Naive thymus-derived CD4-positive, alpha-beta T cell (primary cell): ENCODE measurements around the gene ATF6B. TPM values are rescaled to one million over a fixed set of nuclear protein-coding genes. Genes with fewer than 3 reads are reported as not detected.

ENCODE experiments used
- ATAC-seq: fragments of 150-1000 bp; cut with Tn5 transposase; 2 replicates; pipeline ENCODE4 v1.10.0; 2021; ENCODE audit warnings: mild to moderate bottlenecking, moderate library complexity
- CTCF ChIA-PET: fragments of 350-600 bp; sonication (Branson Sonifier 250); formaldehyde crosslinking; loops from one replicate; lab custom pipeline; 2021; ENCODE audit warnings: antibody characterized with exemption; lab: Charles Lee
- POLR2A ChIA-PET: fragments of 350-600 bp; sonication (Branson Sonifier 250); formaldehyde crosslinking; loops from one replicate; lab custom pipeline; 2021; ENCODE audit warnings: antibody characterized with exemption, inconsistent platforms; lab: Charles Lee
- DNase-seq, 9 donors: peaks; one replicate each; pipeline versions ENCODE4 v3.0.0 to v3.0.0-alpha.2; 2020 to 2022; ENCODE audit warnings: mixed read lengths in 1 of 9
- H3K27ac ChIP-seq: one replicate; pipeline ENCODE4 v1.7.0; 2013; ENCODE audit warnings: mild to moderate bottlenecking, low read depth, low read length, moderate library complexity
- H3K27me3 ChIP-seq, 2 donors: one replicate each; pipeline ENCODE4 v1.7.0; 2013; ENCODE audit warnings: low read length in 2 of 2, mild to moderate bottlenecking in 2 of 2, moderate library complexity in 2 of 2; ENCODE audit not compliant: control insufficient read depth in 2 of 2, insufficient read depth in 2 of 2
- H3K36me3 ChIP-seq, 3 experiments: 1 replicate in 2 of 3; 2 replicates in 1 of 3; pipeline ENCODE4 v1.7.0; 2013; ENCODE audit warnings: low read length in 3 of 3, mild to moderate bottlenecking in 3 of 3, moderate library complexity in 1 of 3; ENCODE audit not compliant: insufficient read depth in 3 of 3, control insufficient read depth in 2 of 3
- H3K4me1 ChIP-seq, 2 donors: one replicate each; pipeline ENCODE4 v1.7.0; 2013; ENCODE audit warnings: low read length in 2 of 2, mild to moderate bottlenecking in 2 of 2, moderate library complexity in 1 of 2; ENCODE audit not compliant: control insufficient read depth in 2 of 2, insufficient read depth in 2 of 2
- H3K4me3 ChIP-seq: 2 replicates; pipeline ENCODE4 v1.7.0; 2013; ENCODE audit warnings: mild to moderate bottlenecking, low read length
- H3K9me3 ChIP-seq, 3 experiments: 1 replicate in 2 of 3; 2 replicates in 1 of 3; pipeline ENCODE4 v1.7.0; 2013; ENCODE audit warnings: low read length in 3 of 3; ENCODE audit not compliant: control insufficient read depth in 2 of 3
- H3K27ac Mint-ChIP-seq, 9 donors: one replicate each; pipeline ENCODE4 v1.8.0; 2020 to 2022; ENCODE audit warnings: mixed read lengths in 9 of 9, mild to moderate bottlenecking in 8 of 9, moderate library complexity in 5 of 9, inconsistent platforms in 2 of 9
- H3K27me3 Mint-ChIP-seq, 5 donors: one replicate each; pipeline ENCODE4 v1.8.0; 2021 to 2022; ENCODE audit warnings: mixed read lengths in 5 of 5, mild to moderate bottlenecking in 1 of 5
- H3K36me3 Mint-ChIP-seq, 5 donors: one replicate each; pipeline ENCODE4 v1.8.0; 2020 to 2022; ENCODE audit warnings: mixed read lengths in 5 of 5, mild to moderate bottlenecking in 3 of 5, inconsistent platforms in 1 of 5
- H3K4me1 Mint-ChIP-seq, 7 donors: one replicate each; pipeline ENCODE4 v1.8.0; 2020 to 2022; ENCODE audit warnings: mixed read lengths in 7 of 7, mild to moderate bottlenecking in 3 of 7, inconsistent platforms in 1 of 7
- H3K4me3 Mint-ChIP-seq, 10 donors: one replicate each; pipeline ENCODE4 v1.8.0; 2020 to 2022; ENCODE audit warnings: mild to moderate bottlenecking in 10 of 10, mixed read lengths in 10 of 10, moderate library complexity in 6 of 10, inconsistent platforms in 2 of 10
- H3K9me3 Mint-ChIP-seq, 11 donors: one replicate each; pipeline ENCODE4 v1.8.0; 2020 to 2022; ENCODE audit warnings: mixed read lengths in 11 of 11, mild to moderate bottlenecking in 4 of 11, inconsistent platforms in 1 of 11, moderate library complexity in 1 of 11
- intact Hi-C, 2 donors: fragments of 100-400 bp; cut with micrococcal nuclease; formaldehyde crosslinking; loops; one replicate each; pipeline ENCODE4 v1.15.1; 2023
- polyA plus RNA-seq, 2 donors: library from polyadenylated mRNA; unstranded; fragments of 300-500 nt; fragmentation: Illumina TruSeq; gene quantifications; one replicate each; pipeline ENCODE4 v1.2.3, GENCODE V29; 2021
- total RNA-seq, 6 experiments: library from RNA in 5 of 6; stranded (reverse) in 5 of 6; gene quantifications; 1 replicate in 5 of 6; 2 replicates in 1 of 6; pipeline ENCODE4 v1.2.3 and lab custom pipeline; 2021 to 2026

ATF6B gene
- total and polyA plus RNA-seq, 7 experiments from 2014 or later = 28.0 to 168 (median 138) TPM

GRCh38 chr6:32158052-32158451, 30.0 kb upstream of the ATF6B start:
- peaks cover 0 to 1% (median 0%) of the 10 kb centered on the region in 5 donors for H3K27me3 Mint-ChIP-seq
- Histone ChIP-seq H3K36me3 (peaks cover 0 to 20% (median 0%) of the 10 kb centered on the region in 3 experiments), H3K9me3 (no peaks in the 10 kb centered on the region), H3K27me3 (no peaks in the 10 kb centered on the region), H3K4me3 (no peak overlapping the region), H3K27ac (no peak overlapping the region), H3K4me1 (peaks cover 10 to 18% of the 10 kb centered on the region in 2 donors)
- no peaks in the 10 kb centered on the region for H3K9me3 Mint-ChIP-seq
- H3K36me3 Mint-ChIP-seq = peaks cover 1 to 15% (median 9%) of the 10 kb centered on the region in 5 donors
- H3K4me1 Mint-ChIP-seq = peaks cover 19 to 42% (median 31%) of the 10 kb centered on the region in 7 donors
- ATAC-seq (no peak), DNase-seq (no peak)
- ChIA-PET CTCF (interaction anchor here (0.8 kb wide), 2 partner anchors 34 to 87 kb away, joined by 3 to 5 read pairs; partner anchors contain the start of gene GPSM3), POLR2A (interaction anchor here (0.6 to 1.4 kb wide), 12 partner anchors 9 to 814 kb away, joined by 3 to 8 read pairs (median 3); partner anchors contain the start of gene ATF6B)
- H3K4me3 Mint-ChIP-seq = no peak overlapping the region
- H3K27ac Mint-ChIP-seq = peak overlapping the region in 1 of 9 donors; percentile 57
- intact Hi-C loops = no loop called here

- ATAC-seq = no peak
- Histone ChIP-seq H3K4me3 (no peak overlapping the region), H3K27ac (no peak overlapping the region), H3K4me1 (peaks cover 10 to 29% of the 10 kb centered on the region in 2 donors), H3K36me3 (peaks cover 0 to 15% (median 0%) of the 10 kb centered on the region in 3 experiments), H3K27me3 (no peaks in the 10 kb centered on the region), H3K9me3 (no peaks in the 10 kb centered on the region)
- CTCF ChIA-PET = interaction anchor here (1.2 kb wide), 1 partner anchor 790 kb away, joined by 3 read pairs; no protein-coding TSS in a partner anchor
- intact Hi-C loops = no loop called here
- H3K4me3 Mint-ChIP-seq = no peak overlapping the region
- no peak for DNase-seq
- no peaks in the 10 kb centered on the region for H3K9me3 Mint-ChIP-seq
- H3K4me1 Mint-ChIP-seq = peaks cover 23 to 53% (median 43%) of the 10 kb centered on the region in 7 donors
- peaks cover 1 to 15% (median 9%) of the 10 kb centered on the region in 5 donors for H3K36me3 Mint-ChIP-seq
- no peak overlapping the region for H3K27ac Mint-ChIP-seq
- H3K27me3 Mint-ChIP-seq = peaks cover 0 to 11% (median 0%) of the 10 kb centered on the region in 5 donors
- POLR2A ChIA-PET = interaction anchor here (1.4 kb wide), 1 partner anchor 12 kb away, joined by 4 read pairs; no protein-coding TSS in a partner anchor
Measured at GRCh38 chr6:32156891-32157290, 28.8 kb upstream of the ATF6B start.

- ChIA-PET POLR2A (interaction anchor here (0.6 to 1.3 kb wide), 7 partner anchors 23 to 689 kb away, joined by 3 to 9 read pairs (median 3); partner anchors contain the start of genes ATF6B, GPSM3 and PSMB8), CTCF (interaction anchor here (0.7 to 1.3 kb wide), 7 partner anchors 10 to 673 kb away, joined by 3 to 15 read pairs (median 5); partner anchors contain the start of gene EGFL8)
- peak overlapping the region; percentile 87 to 100 (median 98) for H3K4me3 Mint-ChIP-seq
- peaks cover 1 to 15% (median 9%) of the 10 kb centered on the region in 5 donors for H3K36me3 Mint-ChIP-seq
- Histone ChIP-seq H3K27ac (peak overlapping the region; percentile 82), H3K4me1 (peaks cover 10 to 35% of the 10 kb centered on the region in 2 donors), H3K27me3 (no peaks in the 10 kb centered on the region), H3K4me3 (peak overlapping the region; percentile 68), H3K9me3 (no peaks in the 10 kb centered on the region), H3K36me3 (peaks cover 0 to 15% (median 0%) of the 10 kb centered on the region in 3 experiments)
- peak overlapping the region; percentile 87 to 98 (median 92) for H3K27ac Mint-ChIP-seq
- H3K9me3 Mint-ChIP-seq = peaks cover 0 to 2% (median 0%) of the 10 kb centered on the region in 11 donors
- H3K4me1 Mint-ChIP-seq = peaks cover 38 to 70% (median 60%) of the 10 kb centered on the region in 7 donors
- H3K27me3 Mint-ChIP-seq = peaks cover 0 to 29% (median 12%) of the 10 kb centered on the region in 5 donors
- intact Hi-C loops = loop anchor here (1.0 to 2.0 kb wide), 7 partner anchors 22 to 68 kb away; partner anchors contain the start of genes AGPAT1 (in 2 of the 2), FKBPL (in 2 of the 2) and PBX2 (in 1 of the 2)
- peak in 8 of 9 donors; percentile 62 to 72 (median 66) for DNase-seq
- peak; percentile 79 for ATAC-seq
Measured at GRCh38 chr6:32154514-32155161, 26.6 kb upstream of the ATF6B start.

- DNase-seq = peak; percentile 34 to 85 (median 72)
- Mint-ChIP-seq H3K36me3 (peaks cover 1 to 18% (median 9%) of the 10 kb centered on the region in 5 donors), H3K9me3 (peaks cover 0 to 2% (median 0%) of the 10 kb centered on the region in 11 donors), H3K27ac (peak within 1 kb of the TSS; percentile 87 to 98 (median 92)), H3K4me3 (peak within 1 kb of the TSS; percentile 87 to 100 (median 98)), H3K4me1 (peaks cover 42 to 74% (median 65%) of the 10 kb centered on the region in 7 donors), H3K27me3 (peaks cover 0 to 34% (median 12%) of the 10 kb centered on the region in 5 donors)
- POLR2A ChIA-PET = interaction anchor here (0.6 to 1.6 kb wide), 7 partner anchors 22 to 690 kb away, joined by 3 to 9 read pairs (median 3); partner anchors contain the start of genes ATF6B, GPSM3 and PSMB8
- H3K4me1 ChIP-seq = peaks cover 10 to 35% of the 10 kb centered on the region in 2 donors
- peaks cover 0 to 15% (median 0%) of the 10 kb centered on the region in 3 experiments for H3K36me3 ChIP-seq
- CTCF ChIA-PET = interaction anchor here (0.7 to 1.3 kb wide), 6 partner anchors 11 to 674 kb away, joined by 3 to 15 read pairs (median 5); partner anchors contain the start of gene EGFL8
- no peaks in the 10 kb centered on the region for H3K9me3 ChIP-seq
- intact Hi-C loops = loop anchor here (1.0 to 2.0 kb wide), 7 partner anchors 22 to 67 kb away; partner anchors contain the start of genes AGPAT1 (in 2 of the 2), FKBPL (in 2 of the 2) and PBX2 (in 1 of the 2)
- peak within 1 kb of the TSS; percentile 68 for H3K4me3 ChIP-seq
- peak; percentile 82 for ATAC-seq
- H3K27me3 ChIP-seq = no peaks in the 10 kb centered on the region
- peak within 1 kb of the TSS; percentile 82 for H3K27ac ChIP-seq
Measured at GRCh38 chr6:32153564-32154513, 25.8 kb upstream of the ATF6B start, which contains the start of gene PPT2. TSS of gene PPT2 (plus strand) at chr6:32154141. CDS start at chr6:32154595, 454 bp downstream.

GRCh38 chr6:32152769-32153563, 24.9 kb upstream of the ATF6B start:
- intact Hi-C loops = no loop called here
- ATAC-seq (no peak), DNase-seq (no peak)
- H3K4me3 ChIP-seq = no peak overlapping the region
- H3K27ac Mint-ChIP-seq = peak overlapping the region in 8 of 9 donors; percentile 6 to 98 (median 89)
- H3K9me3 ChIP-seq = no peaks in the 10 kb centered on the region
- peak overlapping the region; percentile 58 to 100 (median 86) for H3K4me3 Mint-ChIP-seq
- CTCF ChIA-PET = interaction anchor here (0.9 kb wide), 1 partner anchor 23 kb away, joined by 3 read pairs; the partner anchor contains the start of gene AGPAT1
- H3K36me3 Mint-ChIP-seq = peaks cover 0 to 12% (median 6%) of the 10 kb centered on the region in 5 donors
- peak overlapping the region; percentile 82 for H3K27ac ChIP-seq
- H3K27me3 ChIP-seq = no peaks in the 10 kb centered on the region
- peaks cover 10 to 35% of the 10 kb centered on the region in 2 donors for H3K4me1 ChIP-seq
- peaks cover 50 to 78% (median 71%) of the 10 kb centered on the region in 7 donors for H3K4me1 Mint-ChIP-seq
- H3K36me3 ChIP-seq = peaks cover 0 to 8% (median 0%) of the 10 kb centered on the region in 3 experiments
- POLR2A ChIA-PET = interaction anchor here (0.5 to 1.6 kb wide), 5 partner anchors 13 to 413 kb away, joined by 3 to 7 read pairs (median 3); partner anchors contain the start of genes FKBPL and MSH5
- peaks cover 0 to 5% (median 0%) of the 10 kb centered on the region in 11 donors for H3K9me3 Mint-ChIP-seq
- peaks cover 0 to 42% (median 12%) of the 10 kb centered on the region in 5 donors for H3K27me3 Mint-ChIP-seq
